Activated T-helper 2 cell treated with anti-CD3 and anti-CD28 coated beads, Interferon-gamma antibody, Interleukin-2, Interleukin-4, amounts not matched to agents 10 μg/mL and 5 μg/mL and 100 μg/mL, durations not matched to agents 14 hours and 24 hours and 36 hours (primary cell): ENCODE measurements around the gene CCDC18. TPM values are rescaled to one million over a fixed set of nuclear protein-coding genes. Genes with fewer than 3 reads are reported as not detected.
"Not testable (repeated sequence)": the region's sequence is repeated elsewhere in the genome, so short reads cannot be mapped to it uniquely, and the experiment has no call there.

Experiments used
- DNase-seq: peaks from one replicate; pipeline ENCODE4 v3.0.0; 2021; ENCODE audit warnings: low spot score
- H3K27ac Mint-ChIP-seq: one replicate; pipeline ENCODE4 v1.8.0; 2021; ENCODE audit warnings: mixed read lengths
- H3K27me3 Mint-ChIP-seq: one replicate; pipeline ENCODE4 v1.8.0; 2021; ENCODE audit warnings: low read depth, mixed read lengths
- H3K36me3 Mint-ChIP-seq: one replicate; pipeline ENCODE4 v1.8.0; 2021; ENCODE audit warnings: low read depth, mixed read lengths
- H3K4me1 Mint-ChIP-seq: one replicate; pipeline ENCODE4 v1.8.0; 2021; ENCODE audit warnings: low read depth, mixed read lengths
- H3K4me3 Mint-ChIP-seq: one replicate; pipeline ENCODE4 v1.8.0; 2021; ENCODE audit warnings: low read depth, mild to moderate bottlenecking, moderate library complexity, mixed read lengths
- H3K9me3 Mint-ChIP-seq: one replicate; pipeline ENCODE4 v1.8.0; 2021; ENCODE audit warnings: mixed read lengths
- intact Hi-C: fragments of 100-400 bp; cut with micrococcal nuclease; formaldehyde crosslinking; loops from one replicate; pipeline ENCODE4 v1.15.1; 2023
- total RNA-seq: library from RNA; stranded (reverse); gene quantifications from 2 replicates; pipeline ENCODE4 v1.2.3, GENCODE V29; 2022

The CCDC18 gene
- total RNA-seq, 1 donor from 2014 or later = 22.9 TPM

DNA sequence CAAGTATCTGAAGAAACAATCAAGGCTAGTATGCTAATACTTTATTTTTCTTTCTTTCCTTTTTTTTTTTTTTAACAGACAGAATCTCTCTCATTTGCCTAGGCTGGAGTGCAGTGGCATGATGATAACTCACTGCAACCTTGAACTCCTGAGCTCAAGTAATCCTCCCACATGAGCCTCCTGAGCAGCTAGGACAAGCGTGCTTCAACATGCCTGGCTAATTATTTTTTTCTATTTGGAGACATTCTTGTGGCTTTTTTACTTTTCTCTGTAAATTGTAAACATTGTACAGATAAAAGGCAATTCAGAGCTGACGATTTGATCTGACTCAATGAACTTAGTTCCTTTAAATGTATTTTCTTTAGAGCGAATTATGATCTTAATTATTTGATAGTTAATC lies 41.4 kb downstream of the CCDC18 start:
- Mint-ChIP-seq H3K4me3 (no peak overlapping the region), H3K27ac (no peak overlapping the region), H3K36me3 (peaks cover 79% of the 10 kb centered on the region), H3K9me3 (peaks cover 7% of the 10 kb centered on the region), H3K4me1 (peaks cover 35% of the 10 kb centered on the region), H3K27me3 (no peaks in the 10 kb centered on the region)
- intact Hi-C loops = no loop called here
- DNase-seq = no peak

DNA sequence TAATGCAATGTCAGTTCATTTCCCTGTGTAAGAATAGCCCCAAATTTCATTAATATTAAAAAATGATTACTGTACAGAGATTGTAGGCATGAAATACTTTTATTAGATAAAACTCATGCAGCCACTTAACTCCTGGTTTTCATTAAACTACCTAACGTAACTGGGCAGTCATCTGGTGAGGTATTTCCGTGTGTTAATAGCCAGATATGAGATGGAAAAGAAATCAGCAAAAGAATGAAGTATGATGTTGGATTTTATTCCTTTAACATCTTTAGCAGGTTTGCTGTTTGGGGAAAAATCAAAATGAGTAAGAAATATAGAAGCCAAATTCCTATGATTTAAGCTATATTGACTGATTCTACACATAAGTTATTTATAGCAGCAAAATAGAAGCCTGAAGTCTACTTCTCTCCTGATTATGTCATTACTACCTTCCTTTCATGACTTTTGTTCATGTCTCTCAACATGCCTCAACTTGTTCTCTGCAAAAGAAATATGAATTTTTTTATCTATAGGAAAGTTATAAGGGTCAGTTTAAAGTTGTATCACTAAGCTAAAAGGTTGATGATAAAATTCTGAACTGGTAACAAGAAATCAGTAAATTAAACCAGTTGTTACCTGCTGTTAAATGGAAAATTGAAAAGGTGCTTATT lies 42.6 kb downstream of the CCDC18 start:
- intact Hi-C loops = no loop called here

DNA sequence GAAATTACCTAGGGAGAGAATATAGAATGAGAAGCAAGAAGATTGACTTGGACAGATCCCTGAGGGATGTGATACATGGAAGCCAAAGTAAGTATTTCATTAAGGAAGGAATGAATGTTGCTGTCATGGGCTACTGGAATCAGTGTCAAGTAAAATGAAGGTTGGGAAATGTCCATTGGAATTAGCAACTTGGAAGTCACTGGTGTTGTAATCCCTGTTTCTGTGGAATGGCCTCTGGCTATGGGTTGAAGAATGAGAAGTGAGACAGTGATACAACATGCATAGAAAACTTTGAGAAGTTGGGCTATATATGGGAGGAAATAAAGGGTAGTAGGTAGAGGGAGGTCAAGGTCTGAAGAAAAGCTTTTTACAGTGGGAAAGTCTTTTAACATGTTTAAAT lies 54.7 kb downstream of the CCDC18 start:
- peaks cover 82% of the 10 kb centered on the region for H3K36me3 Mint-ChIP-seq
- H3K27me3 Mint-ChIP-seq = no peaks in the 10 kb centered on the region
- intact Hi-C loops = no loop called here
- no peak for DNase-seq
- no peak overlapping the region for H3K4me3 Mint-ChIP-seq
- H3K27ac Mint-ChIP-seq = no peak overlapping the region
- H3K4me1 Mint-ChIP-seq = no peaks in the 10 kb centered on the region
- no peaks in the 10 kb centered on the region for H3K9me3 Mint-ChIP-seq

More for the DNA sequence above, 42.6 kb downstream of the CCDC18 start:
- Mint-ChIP-seq H3K27ac (no peak overlapping the region), H3K27me3 (no peaks in the 10 kb centered on the region), H3K9me3 (peaks cover 7% of the 10 kb centered on the region), H3K4me3 (no peak overlapping the region), H3K36me3 (peaks cover 70% of the 10 kb centered on the region), H3K4me1 (peaks cover 32% of the 10 kb centered on the region)
- DNase-seq = no peak

DNA sequence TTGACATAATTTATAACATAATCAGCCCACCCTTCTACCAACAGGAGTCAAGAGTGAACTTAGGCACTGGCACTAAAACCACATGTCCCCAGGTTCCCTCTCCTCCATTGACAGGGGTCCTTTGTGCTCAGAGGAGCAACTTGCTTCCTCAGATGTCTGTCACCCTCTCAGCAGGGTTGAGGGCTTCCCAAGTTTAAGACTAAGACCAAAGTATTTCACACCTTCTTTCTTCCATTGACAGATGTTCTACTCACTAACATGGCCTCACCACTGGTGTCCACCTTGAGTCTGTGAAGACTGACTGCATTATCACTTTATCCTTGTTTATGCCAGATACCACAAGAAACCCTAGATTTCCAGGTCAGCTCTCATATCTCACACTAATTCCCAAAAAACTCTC lies 56.5 kb downstream of the CCDC18 start:
- H3K27me3 Mint-ChIP-seq = no peaks in the 10 kb centered on the region
- H3K4me3 Mint-ChIP-seq = no peak overlapping the region
- peaks cover 86% of the 10 kb centered on the region for H3K36me3 Mint-ChIP-seq
- DNase-seq = no peak
- H3K9me3 Mint-ChIP-seq = peaks cover 5% of the 10 kb centered on the region
- intact Hi-C loops = no loop called here
- H3K4me1 Mint-ChIP-seq = no peaks in the 10 kb centered on the region
- H3K27ac Mint-ChIP-seq = no peak overlapping the region

DNA sequence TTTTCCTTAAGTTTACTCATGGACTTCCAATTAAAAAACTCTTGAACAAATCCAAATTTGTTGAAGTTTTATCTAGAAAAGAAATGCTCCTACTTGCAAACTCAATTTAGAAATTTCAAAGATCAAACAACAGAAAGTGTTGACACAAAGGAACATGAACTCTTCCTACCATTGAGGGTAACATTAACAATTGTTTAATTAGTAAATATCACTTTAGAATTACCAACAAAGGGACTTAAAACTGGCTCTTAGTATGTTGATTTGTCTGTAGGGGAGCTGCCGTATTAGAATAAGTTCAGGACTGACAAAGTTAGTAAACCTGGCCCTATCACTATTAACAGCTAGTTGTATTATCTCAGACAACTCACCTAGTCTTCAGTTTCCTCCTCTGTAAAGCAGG lies 57.9 kb downstream of the CCDC18 start:
- H3K27me3 Mint-ChIP-seq = no peaks in the 10 kb centered on the region
- no peak overlapping the region for H3K27ac Mint-ChIP-seq
- H3K36me3 Mint-ChIP-seq = peaks cover 90% of the 10 kb centered on the region
- no peak for DNase-seq
- peaks cover 19% of the 10 kb centered on the region for H3K9me3 Mint-ChIP-seq
- intact Hi-C loops = no loop called here
- no peaks in the 10 kb centered on the region for H3K4me1 Mint-ChIP-seq
- no peak overlapping the region for H3K4me3 Mint-ChIP-seq

DNA sequence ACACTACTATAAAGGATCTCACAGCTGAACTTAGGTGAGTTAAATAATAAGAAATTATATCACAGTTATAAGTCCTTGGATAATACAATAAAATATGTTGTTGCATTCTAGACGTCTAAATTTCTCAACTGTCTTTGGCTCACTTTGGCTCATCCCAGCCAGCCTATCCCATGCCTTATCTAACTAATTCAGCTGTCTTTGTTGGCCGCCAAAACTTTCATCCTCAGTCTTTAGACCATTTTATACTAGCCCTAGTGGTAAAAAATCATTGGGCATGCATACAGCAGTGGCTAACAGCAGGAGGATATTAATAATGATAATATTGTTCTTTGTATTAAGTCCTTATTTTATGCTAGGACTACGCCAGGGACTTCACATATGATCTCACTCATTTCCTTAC lies 59.3 kb downstream of the CCDC18 start:
- peaks cover 93% of the 10 kb centered on the region for H3K36me3 Mint-ChIP-seq
- H3K27me3 Mint-ChIP-seq = no peaks in the 10 kb centered on the region
- H3K4me1 Mint-ChIP-seq = no peaks in the 10 kb centered on the region
- H3K4me3 Mint-ChIP-seq = no peak overlapping the region
- H3K9me3 Mint-ChIP-seq = peaks cover 29% of the 10 kb centered on the region
- no peak overlapping the region for H3K27ac Mint-ChIP-seq
- intact Hi-C loops = no loop called here
- no peak for DNase-seq

DNA sequence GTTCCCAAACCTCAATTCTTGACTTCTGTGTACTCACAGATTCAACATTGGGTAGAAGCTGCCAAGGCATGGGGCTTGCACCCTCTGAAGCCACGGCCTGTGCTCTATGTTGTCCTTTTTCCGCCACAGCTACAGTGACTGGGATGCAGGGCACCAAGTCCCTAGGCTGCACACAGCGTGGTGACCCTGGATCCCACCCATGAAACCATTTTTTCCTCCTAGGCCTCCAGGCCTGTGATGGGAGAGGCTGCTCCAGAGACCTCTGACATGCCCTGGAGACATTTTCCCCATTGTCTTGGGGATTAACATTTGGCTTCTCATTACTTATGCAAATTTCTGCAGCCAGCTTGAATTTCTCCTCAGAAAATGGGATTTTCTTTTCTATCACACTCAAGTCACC lies 62.7 kb downstream of the CCDC18 start:
- H3K4me3 Mint-ChIP-seq, DNase-seq, intact Hi-C loops, H3K27ac Mint-ChIP-seq, H3K4me1 Mint-ChIP-seq, H3K27me3 Mint-ChIP-seq: not testable (repeated sequence)
- Mint-ChIP-seq H3K36me3 (peaks cover 83% of the 10 kb centered on the region), H3K9me3 (peaks cover 29% of the 10 kb centered on the region)

DNA sequence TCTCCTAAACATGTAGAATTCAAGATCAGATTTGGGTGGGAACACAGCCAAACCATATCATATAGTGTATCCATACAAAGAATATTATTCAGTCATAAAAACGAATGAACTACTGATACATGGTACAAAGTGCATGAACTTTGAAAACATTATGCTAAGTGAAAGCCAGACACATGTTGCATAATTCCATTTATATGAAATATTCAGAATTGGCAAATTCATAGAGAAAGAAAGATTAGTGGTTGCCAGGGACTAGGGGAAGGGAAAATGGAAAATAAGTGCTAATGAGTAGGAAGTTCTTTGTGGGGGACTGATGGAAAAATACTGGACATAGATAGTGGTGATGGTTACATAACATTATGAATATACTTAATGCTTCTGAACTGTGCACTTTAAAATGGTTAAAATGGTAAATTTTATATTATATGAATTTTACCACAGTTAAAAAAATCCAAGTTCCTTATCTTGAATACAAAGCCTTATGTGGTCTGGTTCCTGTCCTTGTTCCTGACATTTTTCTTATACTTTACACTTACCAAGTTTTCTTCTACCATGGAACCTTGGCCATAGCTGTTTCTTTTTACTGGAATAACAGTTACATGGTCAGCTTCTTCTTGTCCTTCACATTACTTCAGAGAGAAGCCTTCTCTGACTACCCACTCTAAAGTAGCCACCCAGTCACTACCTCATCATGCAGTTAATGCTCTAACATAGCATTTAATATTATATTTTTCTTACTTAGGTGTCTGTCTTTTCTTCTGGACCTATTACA lies 64.0 kb downstream of the CCDC18 start:
- no peaks in the 10 kb centered on the region for H3K27me3 Mint-ChIP-seq
- H3K27ac Mint-ChIP-seq = no peak overlapping the region
- no peak overlapping the region for H3K4me3 Mint-ChIP-seq
- H3K9me3 Mint-ChIP-seq = peaks cover 29% of the 10 kb centered on the region
- peaks cover 2% of the 10 kb centered on the region for H3K4me1 Mint-ChIP-seq
- no peak for DNase-seq
- intact Hi-C loops = no loop called here
- peaks cover 82% of the 10 kb centered on the region for H3K36me3 Mint-ChIP-seq

DNA sequence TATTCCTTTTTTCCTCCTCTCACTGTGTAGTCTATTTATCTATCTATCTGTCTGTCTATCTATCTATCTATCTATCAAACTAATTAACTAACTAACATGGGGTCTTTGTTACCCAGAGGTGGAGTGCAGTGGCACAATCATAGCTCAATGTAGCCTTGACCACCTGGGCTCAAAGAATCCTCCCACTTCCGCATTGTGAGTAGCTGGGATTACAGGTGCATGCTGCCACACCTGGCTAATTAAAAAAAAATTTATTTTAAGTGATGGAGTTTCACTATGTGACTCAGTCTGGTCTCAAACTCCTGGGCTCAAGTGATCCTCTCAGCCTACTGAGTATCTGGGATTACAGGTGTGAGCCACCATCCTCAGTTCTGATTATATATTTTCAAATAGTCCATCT lies 71.4 kb downstream of the CCDC18 start:
- intact Hi-C loops = no loop called here
- peaks cover 14% of the 10 kb centered on the region for H3K9me3 Mint-ChIP-seq
- H3K36me3 Mint-ChIP-seq = peaks cover 71% of the 10 kb centered on the region
- H3K27me3 Mint-ChIP-seq = no peaks in the 10 kb centered on the region
- H3K4me1 Mint-ChIP-seq = peaks cover 4% of the 10 kb centered on the region
- no peak overlapping the region for H3K4me3 Mint-ChIP-seq
- DNase-seq = no peak
- H3K27ac Mint-ChIP-seq = no peak overlapping the region

DNA sequence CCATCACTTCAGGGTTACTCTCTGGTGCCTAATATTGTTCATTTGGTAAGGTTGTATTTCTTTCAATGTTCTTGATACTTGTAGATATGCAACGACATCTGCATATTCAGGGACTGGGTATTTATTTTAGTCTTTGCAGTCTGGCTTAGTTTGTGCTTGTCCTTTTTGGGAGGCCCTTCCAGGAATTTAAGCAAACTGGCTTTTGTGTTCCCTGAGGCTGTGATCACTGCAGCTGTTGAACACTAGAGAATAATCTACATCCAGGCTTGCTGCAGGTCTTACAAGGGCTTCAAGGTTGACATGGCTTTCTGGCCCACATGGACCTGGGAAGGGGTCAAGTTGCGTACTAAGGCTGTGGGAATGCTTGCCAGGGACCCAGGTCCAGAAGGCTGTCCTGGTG lies 72.1 kb downstream of the CCDC18 start:
- Mint-ChIP-seq H3K4me1 (peaks cover 4% of the 10 kb centered on the region), H3K4me3 (no peak overlapping the region), H3K27me3 (no peaks in the 10 kb centered on the region), H3K36me3 (peaks cover 65% of the 10 kb centered on the region), H3K9me3 (peaks cover 14% of the 10 kb centered on the region), H3K27ac (no peak overlapping the region)
- intact Hi-C loops = no loop called here
- DNase-seq = no peak

DNA sequence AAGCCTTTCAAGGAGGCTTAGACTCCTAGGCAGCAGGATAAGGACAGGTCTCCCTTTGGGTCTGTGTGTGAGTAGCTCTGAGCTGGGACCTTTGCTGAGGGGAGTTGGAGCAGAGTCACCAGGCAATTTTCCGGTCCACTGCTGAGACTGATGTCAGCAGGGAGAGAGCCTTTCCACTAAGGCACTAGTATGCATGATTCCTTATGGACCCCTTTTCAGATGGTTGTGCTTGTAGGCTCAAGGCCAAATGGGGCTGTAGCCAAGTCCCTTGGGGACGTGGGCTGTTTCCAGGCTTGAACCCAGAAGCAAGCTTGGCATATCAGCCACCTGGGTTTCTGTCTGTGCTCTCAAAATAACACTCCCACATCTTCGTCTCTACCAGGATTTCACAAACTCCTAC lies 73.0 kb downstream of the CCDC18 start:
- intact Hi-C loops = no loop called here
- Mint-ChIP-seq H3K4me1 (peaks cover 4% of the 10 kb centered on the region), H3K27me3 (no peaks in the 10 kb centered on the region), H3K36me3 (peaks cover 61% of the 10 kb centered on the region), H3K9me3 (peaks cover 14% of the 10 kb centered on the region), H3K27ac (no peak overlapping the region), H3K4me3 (no peak overlapping the region)
- no peak for DNase-seq

DNA sequence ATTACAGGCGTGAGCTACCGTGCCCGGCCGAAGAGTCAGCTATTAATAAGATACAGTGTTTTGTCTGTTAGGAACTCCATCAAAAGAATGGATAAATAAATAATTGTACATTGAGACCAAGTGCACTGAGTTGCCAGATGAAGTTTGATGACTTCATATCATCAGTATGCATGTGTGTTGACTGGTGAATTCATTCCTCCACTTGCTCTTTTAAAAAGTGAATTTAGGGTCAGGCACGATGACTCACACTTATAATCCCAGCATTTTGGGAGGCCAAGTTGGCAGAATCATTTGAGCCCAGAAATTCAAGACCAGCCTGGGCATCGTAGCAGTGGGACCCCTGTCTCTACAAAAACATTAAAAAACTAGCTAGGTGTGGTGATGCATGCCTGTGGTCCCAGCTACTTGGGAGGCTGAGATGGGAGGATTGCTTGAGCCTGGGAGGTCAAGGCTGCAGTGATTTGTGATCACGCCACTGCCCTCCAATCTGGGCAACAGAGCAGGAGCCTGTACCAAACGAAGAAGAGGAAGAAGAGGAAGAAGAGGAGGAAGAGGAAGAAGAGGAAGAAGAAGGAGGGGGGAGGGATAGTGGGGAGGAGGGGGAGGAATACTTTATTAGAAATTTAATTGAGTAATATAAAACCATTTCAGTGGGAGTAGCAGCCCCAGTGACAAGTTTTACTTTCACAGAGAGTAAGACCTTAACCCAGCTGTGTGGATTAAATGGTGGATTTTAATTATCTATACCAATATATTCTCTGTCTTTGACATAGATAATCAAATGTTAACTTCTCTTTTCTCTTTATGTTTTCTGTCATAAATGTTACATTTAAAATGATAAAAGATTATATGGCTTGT lies 74.9 kb downstream of the CCDC18 start:
- DNase-seq = no peak
- no peak overlapping the region for H3K27ac Mint-ChIP-seq
- peaks cover 14% of the 10 kb centered on the region for H3K9me3 Mint-ChIP-seq
- H3K27me3 Mint-ChIP-seq = no peaks in the 10 kb centered on the region
- H3K36me3 Mint-ChIP-seq = peaks cover 55% of the 10 kb centered on the region
- intact Hi-C loops = no loop called here
- H3K4me3 Mint-ChIP-seq = no peak overlapping the region
- peaks cover 4% of the 10 kb centered on the region for H3K4me1 Mint-ChIP-seq

DNA sequence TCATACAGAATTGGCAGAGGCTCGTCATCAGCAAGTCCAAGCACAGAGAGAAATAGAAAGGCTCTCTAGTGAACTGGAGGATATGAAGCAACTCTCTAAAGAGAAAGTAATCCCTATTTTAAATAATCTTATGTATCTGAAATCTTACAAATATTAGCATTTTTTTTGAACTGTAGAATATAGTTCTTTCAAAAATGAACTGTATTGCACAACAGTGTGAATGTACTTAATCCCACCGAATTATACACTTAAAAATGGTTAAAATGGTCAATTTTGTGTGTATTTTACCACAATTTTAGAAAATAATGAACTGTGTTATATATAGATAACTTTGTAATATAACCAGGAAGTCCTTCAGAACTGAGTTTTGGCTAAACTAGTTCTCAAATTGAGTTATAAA lies 75.9 kb downstream of the CCDC18 start:
- no peak for DNase-seq
- intact Hi-C loops = no loop called here
- Mint-ChIP-seq H3K36me3 (peaks cover 53% of the 10 kb centered on the region), H3K4me3 (no peak overlapping the region), H3K27ac (no peak overlapping the region), H3K27me3 (no peaks in the 10 kb centered on the region), H3K4me1 (no peaks in the 10 kb centered on the region), H3K9me3 (peaks cover 14% of the 10 kb centered on the region)
